GM18519 (cell line): ENCODE measurements around the gene B3GALT6.
"Not testable (repeated sequence)": the region's sequence is repeated elsewhere in the genome, so short reads cannot be mapped to it uniquely, and the experiment has no call there.

Source experiments
- ATAC-seq: cut with Tn5 transposase; IDR thresholded peaks from one replicate; pipeline ENCODE4 v1.9.1; 2021; ENCODE audit warnings: mild to moderate bottlenecking, moderate library complexity; ENCODE audit not compliant: unreplicated experiment, low FRiP score

B3GALT6 gene

GRCh38 chr1:1242461-1243265 lies 10.6 kb downstream of the B3GALT6 start:
- ATAC-seq = no peak

GRCh38 chr1:1243266-1243660 lies 11.2 kb downstream of the B3GALT6 start:
- ATAC-seq = no peak

- ATAC-seq = no peak
Observed at GRCh38 chr1:1243807-1244191, 11.8 kb downstream of the B3GALT6 start.

- no peak for ATAC-seq
Observed at GRCh38 chr1:1244192-1244811, 12.3 kb downstream of the B3GALT6 start.

GRCh38 chr1:1245178-1245816 lies 13.3 kb downstream of the B3GALT6 start:
- no peak for ATAC-seq

- ATAC-seq = no peak
Observed at GRCh38 chr1:1245817-1246576, 14.0 kb downstream of the B3GALT6 start.

GRCh38 chr1:1246577-1247340 lies 14.7 kb downstream of the B3GALT6 start, which contains the start of gene C1QTNF12:
TSS of gene C1QTNF12 (minus strand) at chr1:1246722. CDS start at chr1:1246690, 32 bp downstream.
- ATAC-seq = no peak

GRCh38 chr1:1247341-1247913 lies 15.4 kb downstream of the B3GALT6 start:
- no peak for ATAC-seq

GRCh38 chr1:1248009-1248913 lies 16.2 kb downstream of the B3GALT6 start:
- ATAC-seq = not testable (repeated sequence)

GRCh38 chr1:1250786-1251284 lies 18.8 kb downstream of the B3GALT6 start:
- ATAC-seq = no peak

- no peak for ATAC-seq
Observed at GRCh38 chr1:1253314-1253713, 21.3 kb downstream of the B3GALT6 start.

GRCh38 chr1:1253972-1254666 lies 22.1 kb downstream of the B3GALT6 start:
- no peak for ATAC-seq

GRCh38 chr1:1254667-1254998 lies 22.6 kb downstream of the B3GALT6 start:
- no peak for ATAC-seq

GRCh38 chr1:1255078-1255477 lies 23.0 kb downstream of the B3GALT6 start:
- no peak for ATAC-seq

- ATAC-seq = no peak
Observed at GRCh38 chr1:1255611-1256010, 23.6 kb downstream of the B3GALT6 start.

GRCh38 chr1:1256956-1257871 lies 25.2 kb downstream of the B3GALT6 start:
- no peak for ATAC-seq

- no peak for ATAC-seq
Observed at GRCh38 chr1:1259119-1259488, 27.1 kb downstream of the B3GALT6 start.
